GM19372 (cell line): ENCODE measurements around the gene CDIP1.

ENCODE experiments used
- ATAC-seq: cut with Tn5 transposase; IDR thresholded peaks from one replicate; pipeline ENCODE4 v1.9.1; 2021; ENCODE audit warnings: mild to moderate bottlenecking, low read depth, moderate library complexity; ENCODE audit not compliant: unreplicated experiment

The CDIP1 gene

GRCh38 chr16:4544473-4544872, 5.9 kb upstream of the CDIP1 start:
- no peak for ATAC-seq

- ATAC-seq: no peak
These were observed 1.2 kb upstream of the CDIP1 start for GRCh38 chr16:4539716-4540284.

GRCh38 chr16:4537376-4538343, 913 bp downstream of the CDIP1 start:
- peak; percentile 18 for ATAC-seq

GRCh38 chr16:4536391-4537106, 2.0 kb downstream of the CDIP1 start:
- ATAC-seq: no peak

GRCh38 chr16:4535627-4536108, 2.9 kb downstream of the CDIP1 start:
- no peak for ATAC-seq

- no peak for ATAC-seq
These were observed 4.3 kb downstream of the CDIP1 start for GRCh38 chr16:4534151-4534790.

- no peak for ATAC-seq
These were observed 5.1 kb downstream of the CDIP1 start for GRCh38 chr16:4533490-4533889.

GRCh38 chr16:4532238-4532637, 6.3 kb downstream of the CDIP1 start:
- ATAC-seq: no peak

GRCh38 chr16:4531811-4532210, 6.8 kb downstream of the CDIP1 start:
- no peak for ATAC-seq

GRCh38 chr16:4529085-4530060, 9.2 kb downstream of the CDIP1 start:
- no peak for ATAC-seq

- no peak for ATAC-seq
These were observed 12.8 kb downstream of the CDIP1 start for GRCh38 chr16:4525634-4526277.

- ATAC-seq: no peak
These were observed 13.5 kb downstream of the CDIP1 start for GRCh38 chr16:4525069-4525468.

GRCh38 chr16:4524571-4524970, 14.0 kb downstream of the CDIP1 start:
- no peak for ATAC-seq

- ATAC-seq: no peak
These were observed 14.9 kb downstream of the CDIP1 start for GRCh38 chr16:4523686-4524085.

- ATAC-seq: no peak
These were observed 16.5 kb downstream of the CDIP1 start for GRCh38 chr16:4522051-4522581.

- ATAC-seq: no peak
These were observed 17.7 kb downstream of the CDIP1 start for GRCh38 chr16:4520913-4521312.

- no peak for ATAC-seq
These were observed 19.1 kb downstream of the CDIP1 start for GRCh38 chr16:4519274-4520058.
